HEK293 (cell line): ENCODE data around the gene LRRN4.

ENCODE experiments used
- BCL11B ChIP-seq: fragments of 450-650 bp; formaldehyde crosslinking; IDR thresholded peaks from 2 replicates; pipeline ENCODE4 v1.5.1; 2016; ENCODE audit warnings: low read depth, missing biosample characterization, missing genetic modification characterization
- GLI2 ChIP-seq: fragments of 450-650 bp; formaldehyde crosslinking; IDR thresholded peaks from 2 replicates; pipeline ENCODE4; 2017; ENCODE audit warnings: missing biosample characterization, missing genetic modification characterization, low read depth, borderline replicate concordance
- GLI4 ChIP-seq: fragments of 450-650 bp; formaldehyde crosslinking; IDR thresholded peaks from 2 replicates; pipeline ENCODE4 v1.5.1; 2016; ENCODE audit warnings: missing biosample characterization, missing genetic modification characterization
- MZF1 ChIP-seq: fragments of 450-650 bp; formaldehyde crosslinking; IDR thresholded peaks from 2 replicates; pipeline ENCODE4 v1.5.1; 2017; ENCODE audit warnings: missing biosample characterization, missing genetic modification characterization, borderline replicate concordance
- OSR2 ChIP-seq: fragments of 450-650 bp; formaldehyde crosslinking; IDR thresholded peaks from 2 replicates; pipeline ENCODE4 v1.5.1; 2016; ENCODE audit warnings: missing biosample characterization, missing genetic modification characterization
- PRDM1 ChIP-seq: fragments of 450-650 bp; formaldehyde crosslinking; IDR thresholded peaks from 2 replicates; pipeline ENCODE4; 2016; ENCODE audit warnings: missing biosample characterization, missing genetic modification characterization
- WT1 ChIP-seq: fragments of 450-650 bp; formaldehyde crosslinking; IDR thresholded peaks from 2 replicates; pipeline ENCODE4 v1.5.1; 2016; ENCODE audit warnings: missing biosample characterization, missing genetic modification characterization
- ZBTB17 ChIP-seq: fragments of 450-650 bp; formaldehyde crosslinking; IDR thresholded peaks from 2 replicates; pipeline ENCODE4 v1.5.1; 2016; ENCODE audit warnings: missing biosample characterization, missing genetic modification characterization
- ZBTB20 ChIP-seq: fragments of 450-650 bp; formaldehyde crosslinking; IDR thresholded peaks from 2 replicates; pipeline ENCODE4 v1.5.1; 2016; ENCODE audit warnings: missing biosample characterization, missing genetic modification characterization
- ZFP3 ChIP-seq: fragments of 450-650 bp; formaldehyde crosslinking; IDR thresholded peaks from 2 replicates; pipeline ENCODE4 v1.5.1; 2016; ENCODE audit warnings: low read depth, missing biosample characterization, missing genetic modification characterization
- ZFP41 ChIP-seq: fragments of 450-650 bp; formaldehyde crosslinking; IDR thresholded peaks from 2 replicates; pipeline ENCODE4 v1.5.1; 2016; ENCODE audit warnings: missing biosample characterization, missing genetic modification characterization, borderline replicate concordance
- ZNF155 ChIP-seq: fragments of 450-650 bp; formaldehyde crosslinking; IDR thresholded peaks from 2 replicates; pipeline ENCODE4 v1.5.1; 2016; ENCODE audit warnings: missing biosample characterization, missing genetic modification characterization
- ZNF214 ChIP-seq: fragments of 450-650 bp; formaldehyde crosslinking; IDR thresholded peaks from 2 replicates; pipeline ENCODE4 v1.5.1; 2017; ENCODE audit warnings: missing biosample characterization, mild to moderate bottlenecking, missing genetic modification characterization, borderline replicate concordance
- ZNF302 ChIP-seq: fragments of 450-650 bp; formaldehyde crosslinking; IDR thresholded peaks from 2 replicates; pipeline ENCODE4 v1.5.1; 2016; ENCODE audit warnings: missing biosample characterization, missing genetic modification characterization, low read depth
- ZNF311 ChIP-seq: fragments of 450-650 bp; formaldehyde crosslinking; IDR thresholded peaks from 2 replicates; pipeline ENCODE4 v1.5.1; 2017; ENCODE audit warnings: missing biosample characterization, missing genetic modification characterization, borderline replicate concordance
- ZNF335 ChIP-seq: fragments of 450-650 bp; formaldehyde crosslinking; conservative IDR thresholded peaks from 2 replicates; pipeline ENCODE4 v1.5.1; 2016; ENCODE audit warnings: missing biosample characterization, missing genetic modification characterization
- ZNF37A ChIP-seq: fragments of 450-650 bp; IDR thresholded peaks from 2 replicates; pipeline ENCODE4 v1.5.1; 2018; ENCODE audit warnings: missing biosample characterization, missing genetic modification characterization
- ZNF521 ChIP-seq: fragments of 450-650 bp; formaldehyde crosslinking; IDR thresholded peaks from 2 replicates; pipeline ENCODE4 v1.5.1; 2017; ENCODE audit warnings: missing biosample characterization, mild to moderate bottlenecking, missing genetic modification characterization
- ZNF600 ChIP-seq: fragments of 450-650 bp; formaldehyde crosslinking; IDR thresholded peaks from 2 replicates; pipeline ENCODE4 v1.5.1; 2016; ENCODE audit warnings: missing biosample characterization, missing genetic modification characterization
- ZNF621 ChIP-seq: fragments of 450-650 bp; formaldehyde crosslinking; IDR thresholded peaks from 2 replicates; pipeline ENCODE4 v1.5.1; 2017; ENCODE audit warnings: missing biosample characterization, missing genetic modification characterization
- ZNF654 ChIP-seq: fragments of 450-650 bp; formaldehyde crosslinking; IDR thresholded peaks from 2 replicates; pipeline ENCODE4 v1.5.1; 2016; ENCODE audit warnings: low read depth, missing biosample characterization, missing genetic modification characterization
- ZNF660 ChIP-seq: fragments of 450-650 bp; IDR thresholded peaks from 2 replicates; pipeline ENCODE4 v1.5.1; 2018; ENCODE audit warnings: missing biosample characterization, mild to moderate bottlenecking, missing genetic modification characterization
- ZNF677 ChIP-seq: fragments of 450-650 bp; IDR thresholded peaks from 2 replicates; pipeline ENCODE4 v1.5.0; 2018; ENCODE audit warnings: missing biosample characterization, mild to moderate bottlenecking, missing genetic modification characterization, moderate library complexity
- ZNF792 ChIP-seq: fragments of 450-650 bp; formaldehyde crosslinking; IDR thresholded peaks from 2 replicates; pipeline ENCODE4 v1.5.1; 2016; ENCODE audit warnings: missing biosample characterization, missing genetic modification characterization
- TF ChIP-seq, protein P1 (sequence below): fragments of 450-650 bp; formaldehyde crosslinking; IDR thresholded peaks from 2 replicates; pipeline ENCODE4 v1.5.1; 2017; ENCODE audit warnings: missing biosample characterization, missing genetic modification characterization
- TF ChIP-seq, protein P2 (sequence below): fragments of 450-650 bp; formaldehyde crosslinking; IDR thresholded peaks from 2 replicates; pipeline ENCODE4 v1.5.1; 2016; ENCODE audit warnings: missing biosample characterization, missing genetic modification characterization
- TF ChIP-seq, protein P3 (sequence below): fragments of 450-650 bp; formaldehyde crosslinking; IDR thresholded peaks from 2 replicates; pipeline ENCODE4 v1.5.1; 2017; ENCODE audit warnings: missing biosample characterization, missing genetic modification characterization
- TF ChIP-seq, protein P4 (sequence below): fragments of 450-650 bp; formaldehyde crosslinking; conservative IDR thresholded peaks from 2 replicates; pipeline ENCODE4 v1.5.1; 2016; ENCODE audit warnings: low read depth, missing biosample characterization, missing genetic modification characterization
- TF ChIP-seq, protein P5 (sequence below): fragments of 450-650 bp; formaldehyde crosslinking; IDR thresholded peaks from 2 replicates; pipeline ENCODE4 v1.5.1; 2016; ENCODE audit warnings: missing biosample characterization, missing genetic modification characterization

Gene LRRN4

DNA sequence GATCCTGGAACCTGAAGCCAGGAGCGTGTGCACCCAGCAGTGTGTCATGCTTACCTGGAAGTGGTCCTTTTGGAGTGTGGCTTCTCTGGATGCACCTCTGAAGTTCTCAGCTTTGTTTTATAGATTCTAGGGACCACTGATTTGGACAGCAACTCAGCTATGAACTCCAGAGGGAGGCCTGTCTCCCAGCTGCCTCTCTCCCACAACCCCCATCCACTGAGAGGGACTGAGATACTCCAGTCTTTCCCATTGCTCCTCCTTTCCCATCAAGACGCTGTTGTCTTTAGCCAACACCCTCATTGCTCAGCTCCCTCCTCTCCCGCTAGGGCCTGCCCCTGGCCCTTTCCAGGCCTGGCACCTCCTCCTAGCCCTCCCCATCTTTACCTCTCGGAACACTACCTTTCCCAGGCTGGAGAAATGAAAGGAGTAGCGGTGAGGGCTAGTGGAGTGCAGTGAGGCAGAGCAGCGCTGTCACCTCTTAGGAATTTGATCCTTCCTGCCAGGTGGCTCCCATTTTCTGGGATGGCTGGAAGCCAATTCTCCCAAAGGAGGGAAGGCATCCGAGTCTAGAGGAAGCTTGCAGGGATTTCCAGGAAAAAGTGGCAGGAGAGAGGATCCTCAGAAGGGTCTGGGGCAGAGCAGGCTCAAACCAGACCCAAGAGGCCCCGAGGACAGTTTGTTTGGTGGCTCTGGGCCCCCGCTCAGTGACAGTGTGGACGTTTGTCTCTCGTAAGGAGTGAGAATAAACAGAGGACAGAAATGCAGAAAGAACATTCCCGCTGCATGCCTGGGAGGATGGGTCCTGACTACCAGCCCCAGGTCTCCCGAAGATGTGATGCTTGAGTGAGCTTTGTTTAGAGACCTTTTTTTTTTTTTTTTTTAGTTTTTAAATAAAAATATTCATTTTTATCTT, at the start of gene LRRN4 (continued):
- peak; percentile 41; the same call in 1 of the 2 replicates for TF ChIP-seq ZBTB17 (tag by site-specific recombination)
- no peak for TF ChIP-seq ZNF311 (tag by site-specific recombination)
- no peak for TF ChIP-seq ZNF214
- TF ChIP-seq ZNF37A (tag by site-specific recombination), result no peak
- TF ChIP-seq PRDM1 (tag by site-specific recombination), result 0 out of 2 replicates have a peak, but pooled peaks have one; percentile 46
- no peak for TF ChIP-seq ZNF155 (tag by site-specific recombination)
- TF ChIP-seq, protein P1, sequence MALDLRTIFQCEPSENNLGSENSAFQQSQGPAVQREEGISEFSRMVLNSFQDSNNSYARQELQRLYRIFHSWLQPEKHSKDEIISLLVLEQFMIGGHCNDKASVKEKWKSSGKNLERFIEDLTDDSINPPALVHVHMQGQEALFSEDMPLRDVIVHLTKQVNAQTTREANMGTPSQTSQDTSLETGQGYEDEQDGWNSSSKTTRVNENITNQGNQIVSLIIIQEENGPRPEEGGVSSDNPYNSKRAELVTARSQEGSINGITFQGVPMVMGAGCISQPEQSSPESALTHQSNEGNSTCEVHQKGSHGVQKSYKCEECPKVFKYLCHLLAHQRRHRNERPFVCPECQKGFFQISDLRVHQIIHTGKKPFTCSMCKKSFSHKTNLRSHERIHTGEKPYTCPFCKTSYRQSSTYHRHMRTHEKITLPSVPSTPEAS, result no peak
- no peak for TF ChIP-seq ZNF302
- no peak for TF ChIP-seq MZF1
- TF ChIP-seq, protein P2, sequence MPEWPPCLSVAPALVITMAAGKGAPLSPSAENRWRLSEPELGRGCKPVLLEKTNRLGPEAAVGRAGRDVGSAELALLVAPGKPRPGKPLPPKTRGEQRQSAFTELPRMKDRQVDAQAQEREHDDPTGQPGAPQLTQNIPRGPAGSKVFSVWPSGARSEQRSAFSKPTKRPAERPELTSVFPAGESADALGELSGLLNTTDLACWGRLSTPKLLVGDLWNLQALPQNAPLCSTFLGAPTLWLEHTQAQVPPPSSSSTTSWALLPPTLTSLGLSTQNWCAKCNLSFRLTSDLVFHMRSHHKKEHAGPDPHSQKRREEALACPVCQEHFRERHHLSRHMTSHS, result no peak
- TF ChIP-seq GLI4 (tag by site-specific recombination), result no peak
- no peak for TF ChIP-seq GLI2 (tag by site-specific recombination)
- no peak for TF ChIP-seq ZNF660 (tag by site-specific recombination)
- no peak for TF ChIP-seq ZFP41 (tag by site-specific recombination)
- TF ChIP-seq, protein P3, sequence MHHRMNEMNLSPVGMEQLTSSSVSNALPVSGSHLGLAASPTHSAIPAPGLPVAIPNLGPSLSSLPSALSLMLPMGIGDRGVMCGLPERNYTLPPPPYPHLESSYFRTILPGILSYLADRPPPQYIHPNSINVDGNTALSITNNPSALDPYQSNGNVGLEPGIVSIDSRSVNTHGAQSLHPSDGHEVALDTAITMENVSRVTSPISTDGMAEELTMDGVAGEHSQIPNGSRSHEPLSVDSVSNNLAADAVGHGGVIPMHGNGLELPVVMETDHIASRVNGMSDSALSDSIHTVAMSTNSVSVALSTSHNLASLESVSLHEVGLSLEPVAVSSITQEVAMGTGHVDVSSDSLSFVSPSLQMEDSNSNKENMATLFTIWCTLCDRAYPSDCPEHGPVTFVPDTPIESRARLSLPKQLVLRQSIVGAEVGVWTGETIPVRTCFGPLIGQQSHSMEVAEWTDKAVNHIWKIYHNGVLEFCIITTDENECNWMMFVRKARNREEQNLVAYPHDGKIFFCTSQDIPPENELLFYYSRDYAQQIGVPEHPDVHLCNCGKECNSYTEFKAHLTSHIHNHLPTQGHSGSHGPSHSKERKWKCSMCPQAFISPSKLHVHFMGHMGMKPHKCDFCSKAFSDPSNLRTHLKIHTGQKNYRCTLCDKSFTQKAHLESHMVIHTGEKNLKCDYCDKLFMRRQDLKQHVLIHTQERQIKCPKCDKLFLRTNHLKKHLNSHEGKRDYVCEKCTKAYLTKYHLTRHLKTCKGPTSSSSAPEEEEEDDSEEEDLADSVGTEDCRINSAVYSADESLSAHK, result no peak
- no peak for TF ChIP-seq ZBTB20 (tag by site-specific recombination)
- TF ChIP-seq, protein P4, sequence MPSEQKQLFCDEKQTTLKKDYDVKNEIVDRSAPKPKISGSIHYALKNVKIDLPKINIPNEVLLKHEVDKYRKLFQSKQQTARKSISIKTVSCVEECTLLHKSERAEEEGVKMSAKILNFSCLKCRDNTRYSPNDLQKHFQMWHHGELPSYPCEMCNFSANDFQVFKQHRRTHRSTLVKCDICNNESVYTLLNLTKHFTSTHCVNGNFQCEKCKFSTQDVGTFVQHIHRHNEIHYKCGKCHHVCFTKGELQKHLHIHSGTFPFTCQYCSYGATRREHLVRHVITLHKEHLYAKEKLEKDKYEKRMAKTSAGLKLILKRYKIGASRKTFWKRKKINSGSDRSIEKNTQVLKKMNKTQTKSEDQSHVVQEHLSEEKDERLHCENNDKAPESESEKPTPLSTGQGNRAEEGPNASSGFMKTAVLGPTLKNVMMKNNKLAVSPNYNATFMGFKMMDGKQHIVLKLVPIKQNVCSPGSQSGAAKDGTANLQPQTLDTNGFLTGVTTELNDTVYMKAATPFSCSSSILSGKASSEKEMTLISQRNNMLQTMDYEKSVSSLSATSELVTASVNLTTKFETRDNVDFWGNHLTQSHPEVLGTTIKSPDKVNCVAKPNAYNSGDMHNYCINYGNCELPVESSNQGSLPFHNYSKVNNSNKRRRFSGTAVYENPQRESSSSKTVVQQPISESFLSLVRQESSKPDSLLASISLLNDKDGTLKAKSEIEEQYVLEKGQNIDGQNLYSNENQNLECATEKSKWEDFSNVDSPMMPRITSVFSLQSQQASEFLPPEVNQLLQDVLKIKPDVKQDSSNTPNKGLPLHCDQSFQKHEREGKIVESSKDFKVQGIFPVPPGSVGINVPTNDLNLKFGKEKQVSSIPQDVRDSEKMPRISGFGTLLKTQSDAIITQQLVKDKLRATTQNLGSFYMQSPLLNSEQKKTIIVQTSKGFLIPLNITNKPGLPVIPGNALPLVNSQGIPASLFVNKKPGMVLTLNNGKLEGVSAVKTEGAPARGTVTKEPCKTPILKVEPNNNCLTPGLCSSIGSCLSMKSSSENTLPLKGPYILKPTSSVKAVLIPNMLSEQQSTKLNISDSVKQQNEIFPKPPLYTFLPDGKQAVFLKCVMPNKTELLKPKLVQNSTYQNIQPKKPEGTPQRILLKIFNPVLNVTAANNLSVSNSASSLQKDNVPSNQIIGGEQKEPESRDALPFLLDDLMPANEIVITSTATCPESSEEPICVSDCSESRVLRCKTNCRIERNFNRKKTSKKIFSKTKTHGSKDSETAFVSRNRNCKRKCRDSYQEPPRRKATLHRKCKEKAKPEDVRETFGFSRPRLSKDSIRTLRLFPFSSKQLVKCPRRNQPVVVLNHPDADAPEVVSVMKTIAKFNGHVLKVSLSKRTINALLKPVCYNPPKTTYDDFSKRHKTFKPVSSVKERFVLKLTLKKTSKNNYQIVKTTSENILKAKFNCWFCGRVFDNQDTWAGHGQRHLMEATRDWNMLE (tag by site-specific recombination), result no peak
- no peak for TF ChIP-seq ZNF677 (tag by site-specific recombination)
- TF ChIP-seq ZFP3 (tag by site-specific recombination), result no peak
- TF ChIP-seq OSR2 (tag by site-specific recombination), result no peak; the same call in 1 of the 2 replicates
- no peak for TF ChIP-seq BCL11B (tag by site-specific recombination)
- no peak for TF ChIP-seq ZNF600 (tag by site-specific recombination)
- TF ChIP-seq, protein P5, sequence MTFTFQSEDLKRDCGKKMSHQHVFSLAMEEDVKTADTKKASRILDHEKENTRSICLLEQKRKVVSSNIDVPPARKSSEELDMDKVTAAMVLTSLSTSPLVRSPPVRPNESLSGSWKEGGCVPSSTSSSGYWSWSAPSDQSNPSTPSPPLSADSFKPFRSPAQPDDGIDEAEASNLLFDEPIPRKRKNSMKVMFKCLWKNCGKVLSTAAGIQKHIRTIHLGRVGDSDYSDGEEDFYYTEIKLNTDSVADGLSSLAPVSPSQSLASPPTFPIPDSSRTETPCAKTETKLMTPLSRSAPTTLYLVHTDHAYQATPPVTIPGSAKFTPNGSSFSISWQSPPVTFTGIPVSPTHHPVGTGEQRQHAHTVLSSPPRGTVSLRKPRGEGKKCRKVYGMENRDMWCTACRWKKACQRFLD (tag by site-specific recombination), result no peak
- TF ChIP-seq ZNF621, result no peak
- 0 out of 2 replicates have a peak, but pooled peaks have one; percentile 25 for TF ChIP-seq ZNF335
- TF ChIP-seq ZNF654 (tag by site-specific recombination), result no peak
- TF ChIP-seq WT1 (tag by site-specific recombination), result peak; percentile 41; the same call in 1 of the 2 replicates
- TF ChIP-seq ZNF792 (tag by site-specific recombination), result no peak
- no peak for TF ChIP-seq ZNF521 (tag by site-specific recombination)
